GM23338 (cell line): ENCODE data around the gene OR5H1. TPM values are rescaled to one million over a fixed set of nuclear protein-coding genes. Genes with fewer than 3 reads are reported as not detected.

Experiments
- ATAC-seq: fragments of 200-7000 bp; cut with Tn5 transposase; 3 replicates; pipeline ENCODE4 v1.9.1; 2020
- DNase-seq: peaks from one replicate; pipeline ENCODE4 v3.0.0-alpha.2; 2015; ENCODE audit warnings: low spot score
- H2AFZ ChIP-seq: fragments of 200-600 bp; sonication (generic); 2 replicates; pipeline ENCODE4 v1.8.0; 2016; ENCODE audit warnings: antibody characterized with exemption, mild to moderate bottlenecking, moderate library complexity
- H3F3A ChIP-seq: fragments of 200-600 bp; sonication (generic); replicated peaks from 2 replicates; pipeline ENCODE4 v1.8.0; 2017; ENCODE audit warnings: antibody characterized with exemption, mixed run types, low read depth
- H3K27ac ChIP-seq: fragments of 200-600 bp; sonication (generic); 2 replicates; pipeline ENCODE4 v1.6.1; 2016; ENCODE audit warnings: low read depth
- H3K27me3 ChIP-seq: fragments of 200-600 bp; sonication (generic); 2 replicates; pipeline ENCODE4 v1.8.0; 2016; ENCODE audit warnings: mild to moderate bottlenecking, mixed run types, moderate library complexity; ENCODE audit not compliant: insufficient read depth
- H3K36me3 ChIP-seq: fragments of 200-600 bp; sonication (generic); 2 replicates; pipeline ENCODE4 v1.8.0; 2016; ENCODE audit warnings: mild to moderate bottlenecking; ENCODE audit not compliant: insufficient read depth
- H3K4me1 ChIP-seq: fragments of 200-600 bp; sonication (generic); 2 replicates; pipeline ENCODE4 v1.8.0; 2016; ENCODE audit warnings: mild to moderate bottlenecking, moderate library complexity; ENCODE audit not compliant: insufficient read depth
- H3K4me2 ChIP-seq: fragments of 200-600 bp; sonication (generic); 2 replicates; pipeline ENCODE4 v1.7.1; 2017; ENCODE audit warnings: mixed run types
- H3K4me3 ChIP-seq: fragments of 200-600 bp; sonication (generic); 2 replicates; pipeline ENCODE4 v1.6.1; 2016; ENCODE audit warnings: mixed run types
- H3K79me2 ChIP-seq: fragments of 200-600 bp; sonication (generic); replicated peaks from 2 replicates; pipeline ENCODE4 v1.8.0; 2017; ENCODE audit warnings: mild to moderate bottlenecking; ENCODE audit not compliant: insufficient read depth
- H3K9me2 ChIP-seq: fragments of 200-600 bp; sonication (generic); 2 replicates; pipeline ENCODE4 v1.8.0; 2017; ENCODE audit not compliant: insufficient read depth
- H4K20me1 ChIP-seq: fragments of 200-600 bp; sonication (generic); replicated peaks from 2 replicates; pipeline ENCODE4 v1.8.0; 2017; ENCODE audit warnings: mild to moderate bottlenecking; ENCODE audit not compliant: insufficient read depth
- H3K27ac Mint-ChIP-seq: 2 replicates; pipeline ENCODE4 v1.8.0; 2020; ENCODE audit warnings: inconsistent platforms, mild to moderate bottlenecking, moderate library complexity, mixed read lengths
- H3K27me3 Mint-ChIP-seq: 3 replicates; pipeline ENCODE4 v1.8.0; 2022; ENCODE audit warnings: low read depth, mild to moderate bottlenecking, moderate library complexity, mixed read lengths, inconsistent platforms; ENCODE audit not compliant: insufficient read depth, poor library complexity
- H3K36me3 Mint-ChIP-seq: 3 replicates; pipeline ENCODE4 v1.8.0; 2021; ENCODE audit warnings: low read depth, mild to moderate bottlenecking, inconsistent platforms, moderate library complexity, mixed read lengths
- H3K4me1 Mint-ChIP-seq: 3 replicates; pipeline ENCODE4 v1.8.0; 2020; ENCODE audit warnings: mild to moderate bottlenecking, inconsistent platforms, mixed read lengths
- H3K4me3 Mint-ChIP-seq: 3 replicates; pipeline ENCODE4 v1.8.0; 2021; ENCODE audit warnings: moderate library complexity, mild to moderate bottlenecking, inconsistent platforms, mixed read lengths
- H3K9me3 Mint-ChIP-seq: 3 replicates; pipeline ENCODE4 v1.8.0; 2020; ENCODE audit warnings: moderate library complexity, mild to moderate bottlenecking, inconsistent platforms, mixed read lengths
- CREB1 ChIP-seq: fragments of 250-450 bp; sonication (Bioruptor Pico); IDR thresholded peaks from 2 replicates; pipeline ENCODE4 v1.5.0; 2020; ENCODE audit warnings: low read depth, mild to moderate bottlenecking, moderate library complexity
- CTCF ChIP-seq, 2 experiments: fragments of 200-600 bp in 1 of 2; sonication (generic) in 1 of 2; conservative IDR thresholded peaks; 2 replicates each; pipeline versions ENCODE4 v1.5.1 to v1.6.1; 2016 to 2017; ENCODE audit warnings: antibody characterized with exemption in 2 of 2, low read depth in 2 of 2, mild to moderate bottlenecking in 2 of 2, moderate library complexity in 1 of 2
- ETS1 ChIP-seq: IDR thresholded peaks from 2 replicates; pipeline ENCODE4 v1.6.1; 2016; ENCODE audit warnings: antibody characterized with exemption
- EZH2 ChIP-seq: fragments of 200-600 bp; sonication (generic); IDR thresholded peaks from one replicate; pipeline ENCODE4 v1.8.0; 2017; ENCODE audit warnings: antibody characterized with exemption, mild to moderate bottlenecking, low read depth; ENCODE audit not compliant: unreplicated experiment
- EZH2phosphoT487 ChIP-seq: fragments of 200-600 bp; sonication (generic); IDR thresholded peaks from one replicate; pipeline ENCODE4 v1.8.1; 2018; ENCODE audit warnings: antibody characterized with exemption; ENCODE audit not compliant: unreplicated experiment
- JUNB ChIP-seq: IDR thresholded peaks from one replicate; pipeline ENCODE4 v1.6.1; 2016; ENCODE audit warnings: antibody characterized with exemption; ENCODE audit not compliant: unreplicated experiment
- NANOG ChIP-seq: IDR thresholded peaks from 2 replicates; pipeline ENCODE4 v1.6.1; 2016; ENCODE audit warnings: antibody characterized with exemption, borderline replicate concordance
- POLR2AphosphoS5 ChIP-seq: IDR thresholded peaks from 2 replicates; pipeline ENCODE4 v1.6.1; 2016; ENCODE audit warnings: antibody characterized with exemption, low read depth
- REST ChIP-seq: IDR thresholded peaks from one replicate; pipeline ENCODE4 v1.6.1; 2018; ENCODE audit warnings: antibody characterized with exemption; ENCODE audit not compliant: unreplicated experiment
- STAT1 ChIP-seq: IDR thresholded peaks from one replicate; pipeline ENCODE4 v1.6.1; 2016; ENCODE audit warnings: antibody characterized with exemption; ENCODE audit not compliant: unreplicated experiment
- ZNF114 ChIP-seq: fragments of 250-450 bp; sonication (Bioruptor Pico); IDR thresholded peaks from 2 replicates; pipeline ENCODE4 v1.5.0; 2020; ENCODE audit warnings: mild to moderate bottlenecking, moderate library complexity
- ZNF331 ChIP-seq: fragments of 250-450 bp; sonication (Bioruptor Pico); IDR thresholded peaks from 2 replicates; pipeline ENCODE4 v1.5.0; 2020; ENCODE audit warnings: low read depth, mild to moderate bottlenecking, moderate library complexity
- ZNF462 ChIP-seq: fragments of 250-450 bp; sonication (Bioruptor Pico); IDR thresholded peaks from 2 replicates; pipeline ENCODE4 v1.5.0; 2020; ENCODE audit warnings: mild to moderate bottlenecking, moderate library complexity
- polyA plus RNA-seq: library from polyadenylated mRNA; unstranded; fragments of >200 nt; fragmentation: Nextera tagmentation; extraction: Ambion mirVana; gene quantifications from 2 replicates; pipeline ENCODE4 v1.2.1, GENCODE V29; 2016
- total RNA-seq: library from RNA; depleted of rRNA; stranded (reverse); fragments of >200 nt; shearing (Covaris generic); gene quantifications from 2 replicates; pipeline ENCODE4 v1.2.3, GENCODE V29; 2014

OR5H1 gene
- total and polyA plus RNA-seq, 2 experiments from 2014 or later = not detected

GRCh38 chr3:98108162-98108561 is 22.4 kb upstream of the OR5H1 start:
- no peaks in the 10 kb centered on the region for H3K27me3 Mint-ChIP-seq
- Histone ChIP-seq H3K36me3 (peaks cover 5% of the 10 kb centered on the region), H3K4me3 (no peak overlapping the region), H3K79me2 (no peaks in the 10 kb centered on the region), H2AFZ (no peak overlapping the region), H3F3A (no peaks in the 10 kb centered on the region), H3K27me3 (no peaks in the 10 kb centered on the region), H3K9me2 (no peaks in the 10 kb centered on the region), H3K4me1 (no peaks in the 10 kb centered on the region), H3K27ac (no peak overlapping the region), H3K4me2 (no peak overlapping the region), H4K20me1 (no peaks in the 10 kb centered on the region)
- no peak overlapping the region for H3K27ac Mint-ChIP-seq
- no peak for TF ChIP-seq JUNB
- no peak for TF ChIP-seq POLR2AphosphoS5
- TF ChIP-seq EZH2 = no peak
- TF ChIP-seq ZNF462 (CRISPR knock-in tag) = no peak
- TF ChIP-seq CTCF (conservative IDR thresholded peaks at IDR 0.05; ENCODE audit: low read depth in 2 of 2) = no peak
- no peak for TF ChIP-seq ZNF114 (CRISPR knock-in tag)
- TF ChIP-seq ZNF331 (CRISPR knock-in tag) = no peak
- no peak for TF ChIP-seq CREB1 (CRISPR knock-in tag)
- no peak for TF ChIP-seq ETS1
- no peak for TF ChIP-seq STAT1
- TF ChIP-seq NANOG = no peak
- no peak for TF ChIP-seq EZH2phosphoT487
- TF ChIP-seq REST = no peak
- ATAC-seq = no peak
- no peak overlapping the region for H3K4me3 Mint-ChIP-seq
- DNase-seq = no peak
- peaks cover 14% of the 10 kb centered on the region for H3K36me3 Mint-ChIP-seq
- H3K4me1 Mint-ChIP-seq = no peaks in the 10 kb centered on the region
- peaks cover 38% of the 10 kb centered on the region for H3K9me3 Mint-ChIP-seq
